ENCODE results near the gene SFRP5.

DNA sequence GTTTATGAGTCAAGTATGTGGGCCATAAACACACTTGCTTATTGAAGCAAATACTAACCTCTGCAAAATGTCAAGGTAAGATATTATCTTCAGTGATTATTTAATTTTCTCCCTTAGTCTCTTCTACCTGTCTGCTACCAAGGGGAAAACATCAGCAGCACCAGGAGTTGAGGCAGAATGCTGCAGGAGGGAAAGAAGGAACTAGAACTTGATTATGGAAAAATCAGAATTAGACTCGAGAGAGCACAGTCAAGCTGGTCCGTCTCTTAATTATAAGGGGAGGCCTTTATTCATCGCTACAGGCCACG is 39.8 kb downstream of the SFRP5 start:
- TF ChIP-seq, protein P1, sequence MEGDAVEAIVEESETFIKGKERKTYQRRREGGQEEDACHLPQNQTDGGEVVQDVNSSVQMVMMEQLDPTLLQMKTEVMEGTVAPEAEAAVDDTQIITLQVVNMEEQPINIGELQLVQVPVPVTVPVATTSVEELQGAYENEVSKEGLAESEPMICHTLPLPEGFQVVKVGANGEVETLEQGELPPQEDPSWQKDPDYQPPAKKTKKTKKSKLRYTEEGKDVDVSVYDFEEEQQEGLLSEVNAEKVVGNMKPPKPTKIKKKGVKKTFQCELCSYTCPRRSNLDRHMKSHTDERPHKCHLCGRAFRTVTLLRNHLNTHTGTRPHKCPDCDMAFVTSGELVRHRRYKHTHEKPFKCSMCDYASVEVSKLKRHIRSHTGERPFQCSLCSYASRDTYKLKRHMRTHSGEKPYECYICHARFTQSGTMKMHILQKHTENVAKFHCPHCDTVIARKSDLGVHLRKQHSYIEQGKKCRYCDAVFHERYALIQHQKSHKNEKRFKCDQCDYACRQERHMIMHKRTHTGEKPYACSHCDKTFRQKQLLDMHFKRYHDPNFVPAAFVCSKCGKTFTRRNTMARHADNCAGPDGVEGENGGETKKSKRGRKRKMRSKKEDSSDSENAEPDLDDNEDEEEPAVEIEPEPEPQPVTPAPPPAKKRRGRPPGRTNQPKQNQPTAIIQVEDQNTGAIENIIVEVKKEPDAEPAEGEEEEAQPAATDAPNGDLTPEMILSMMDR (IDR thresholded peaks at IDR 0.05; ENCODE audit: insufficient read depth, low read length): no peak
- no peak for TF ChIP-seq POLR2AphosphoS5 (IDR thresholded peaks at IDR 0.05; ENCODE audit: low read depth)
- TF ChIP-seq, protein P2, sequence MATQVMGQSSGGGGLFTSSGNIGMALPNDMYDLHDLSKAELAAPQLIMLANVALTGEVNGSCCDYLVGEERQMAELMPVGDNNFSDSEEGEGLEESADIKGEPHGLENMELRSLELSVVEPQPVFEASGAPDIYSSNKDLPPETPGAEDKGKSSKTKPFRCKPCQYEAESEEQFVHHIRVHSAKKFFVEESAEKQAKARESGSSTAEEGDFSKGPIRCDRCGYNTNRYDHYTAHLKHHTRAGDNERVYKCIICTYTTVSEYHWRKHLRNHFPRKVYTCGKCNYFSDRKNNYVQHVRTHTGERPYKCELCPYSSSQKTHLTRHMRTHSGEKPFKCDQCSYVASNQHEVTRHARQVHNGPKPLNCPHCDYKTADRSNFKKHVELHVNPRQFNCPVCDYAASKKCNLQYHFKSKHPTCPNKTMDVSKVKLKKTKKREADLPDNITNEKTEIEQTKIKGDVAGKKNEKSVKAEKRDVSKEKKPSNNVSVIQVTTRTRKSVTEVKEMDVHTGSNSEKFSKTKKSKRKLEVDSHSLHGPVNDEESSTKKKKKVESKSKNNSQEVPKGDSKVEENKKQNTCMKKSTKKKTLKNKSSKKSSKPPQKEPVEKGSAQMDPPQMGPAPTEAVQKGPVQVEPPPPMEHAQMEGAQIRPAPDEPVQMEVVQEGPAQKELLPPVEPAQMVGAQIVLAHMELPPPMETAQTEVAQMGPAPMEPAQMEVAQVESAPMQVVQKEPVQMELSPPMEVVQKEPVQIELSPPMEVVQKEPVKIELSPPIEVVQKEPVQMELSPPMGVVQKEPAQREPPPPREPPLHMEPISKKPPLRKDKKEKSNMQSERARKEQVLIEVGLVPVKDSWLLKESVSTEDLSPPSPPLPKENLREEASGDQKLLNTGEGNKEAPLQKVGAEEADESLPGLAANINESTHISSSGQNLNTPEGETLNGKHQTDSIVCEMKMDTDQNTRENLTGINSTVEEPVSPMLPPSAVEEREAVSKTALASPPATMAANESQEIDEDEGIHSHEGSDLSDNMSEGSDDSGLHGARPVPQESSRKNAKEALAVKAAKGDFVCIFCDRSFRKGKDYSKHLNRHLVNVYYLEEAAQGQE (IDR thresholded peaks at IDR 0.05; ENCODE audit: insufficient replicate concordance, low read depth): no peak
- no peak for TF ChIP-seq SPI1 (IDR thresholded peaks at IDR 0.05; ENCODE audit: borderline replicate concordance, low read depth)

Measured in HL-60 (cell line).